T-cell (primary cell): ENCODE data around the gene CDK6. TPM values are rescaled to one million over a fixed set of nuclear protein-coding genes. Genes with fewer than 3 reads are reported as not detected.
A peak's percentile ranks its signal among the peaks of the same experiment; 100 is the strongest.

Source experiments
- ATAC-seq, 4 experiments: fragments of 200-7000 bp in 3 of 4; fragments of 150-1000 bp in 1 of 4; cut with Tn5 transposase; replicated peaks in 1 of 4; 1 replicate in 3 of 4; 2 replicates in 1 of 4; pipeline ENCODE4 v1.10.0; 2021; ENCODE audit warnings: moderate library complexity in 3 of 4, mild to moderate bottlenecking in 2 of 4, moderate number of reproducible peaks in 1 of 4
- CTCF ChIA-PET, 2 donors: fragments of 300-600 bp; sonication (Branson Sonifier 250); formaldehyde crosslinking; loops; one replicate each; lab custom pipeline; 2022; ENCODE audit warnings: antibody characterized with exemption in 2 of 2; lab: Charles Lee
- POLR2A ChIA-PET, 2 donors: fragments of 300-600 bp; sonication (Branson Sonifier 250); formaldehyde crosslinking; loops; one replicate each; lab custom pipeline; 2022; ENCODE audit warnings: antibody characterized with exemption in 2 of 2; lab: Charles Lee
- DNase-seq, 35 experiments: peaks; one replicate each; pipeline versions ENCODE4 v3.0.0 to v3.0.0-alpha.2; 2013 to 2023
- H3K27ac ChIP-seq: one replicate; pipeline ENCODE4 v1.5.1; 2013; ENCODE audit warnings: low read length
- H3K27me3 ChIP-seq, 2 experiments: replicated peaks in 1 of 2; 1 replicate in 1 of 2; 2 replicates in 1 of 2; pipeline versions ENCODE4 v1.6.1 to v1.7.0; 2013; ENCODE audit warnings: low read length in 1 of 2, mixed read lengths in 1 of 2; ENCODE audit not compliant: control insufficient read depth in 2 of 2, insufficient read depth in 2 of 2; ENCODE audit errors: extremely low read depth in 1 of 2
- H3K36me3 ChIP-seq, 2 donors: 1 replicate in 1 of 2; 2 replicates in 1 of 2; pipeline versions ENCODE4 v1.6.1 to v1.7.0; 2013; ENCODE audit warnings: low read length in 1 of 2; ENCODE audit not compliant: control insufficient read depth in 2 of 2, insufficient read depth in 1 of 2; ENCODE audit errors: extremely low read depth in 1 of 2
- H3K4me1 ChIP-seq, 2 experiments: 1 replicate in 1 of 2; 2 replicates in 1 of 2; pipeline versions ENCODE4 v1.6.1 to v1.7.0; 2013; ENCODE audit warnings: low read length in 2 of 2, mixed read lengths in 1 of 2; ENCODE audit not compliant: insufficient read depth in 2 of 2, control insufficient read depth in 1 of 2; ENCODE audit errors: extremely low read depth in 1 of 2
- H3K4me3 ChIP-seq, 2 donors: 1 replicate in 1 of 2; 2 replicates in 1 of 2; pipeline versions ENCODE4 v1.5.1 to v1.7.0; 2013; ENCODE audit warnings: mild to moderate bottlenecking in 2 of 2, low read length in 1 of 2, moderate library complexity in 1 of 2; ENCODE audit not compliant: control insufficient read depth in 1 of 2; ENCODE audit errors: extremely low read depth in 1 of 2
- H3K9me3 ChIP-seq: 2 replicates; pipeline ENCODE4 v1.7.0; 2013
- H3K27ac Mint-ChIP-seq, 2 donors: one replicate each; pipeline ENCODE4 v1.8.0; 2020 to 2021; ENCODE audit warnings: mild to moderate bottlenecking in 2 of 2, mixed read lengths in 2 of 2
- H3K27me3 Mint-ChIP-seq, 2 donors: one replicate each; pipeline ENCODE4 v1.8.0; 2021 to 2022; ENCODE audit warnings: mixed read lengths in 2 of 2
- H3K36me3 Mint-ChIP-seq: one replicate; pipeline ENCODE4 v1.8.0; 2021; ENCODE audit warnings: mixed read lengths
- H3K4me1 Mint-ChIP-seq, 3 donors: one replicate each; pipeline ENCODE4 v1.8.0; 2020 to 2022; ENCODE audit warnings: mixed read lengths in 3 of 3, mild to moderate bottlenecking in 1 of 3
- H3K4me3 Mint-ChIP-seq, 3 donors: one replicate each; pipeline ENCODE4 v1.8.0; 2020 to 2022; ENCODE audit warnings: mild to moderate bottlenecking in 3 of 3, mixed read lengths in 3 of 3, moderate library complexity in 3 of 3
- H3K9me3 Mint-ChIP-seq, 3 donors: one replicate each; pipeline ENCODE4 v1.8.0; 2020 to 2022; ENCODE audit warnings: mixed read lengths in 3 of 3
- WGBS: methylation state at CpG from one replicate; pipeline ENCODE4 v1.1.5; 2013; ENCODE audit warnings: missing lambda C conversion rate; ENCODE audit not compliant: insufficient coverage; 5-methylcytosine and 5-hydroxymethylcytosine counted together
- total RNA-seq, 35 experiments: library from RNA in 6 of 35; stranded (reverse) in 6 of 35; fragments of 120-200 nt in 1 of 35; gene quantifications; one replicate each; pipeline versions ENCODE4 v1.2.1 to v1.2.4 and lab custom pipeline; 2013 to 2026

CDK6 gene
- total RNA-seq, 5 donors from 2014 or later (not counting 1 experiment from before 2014, with no cell fraction given), result 29.8 to 107 (median 43.9) TPM

DNA sequence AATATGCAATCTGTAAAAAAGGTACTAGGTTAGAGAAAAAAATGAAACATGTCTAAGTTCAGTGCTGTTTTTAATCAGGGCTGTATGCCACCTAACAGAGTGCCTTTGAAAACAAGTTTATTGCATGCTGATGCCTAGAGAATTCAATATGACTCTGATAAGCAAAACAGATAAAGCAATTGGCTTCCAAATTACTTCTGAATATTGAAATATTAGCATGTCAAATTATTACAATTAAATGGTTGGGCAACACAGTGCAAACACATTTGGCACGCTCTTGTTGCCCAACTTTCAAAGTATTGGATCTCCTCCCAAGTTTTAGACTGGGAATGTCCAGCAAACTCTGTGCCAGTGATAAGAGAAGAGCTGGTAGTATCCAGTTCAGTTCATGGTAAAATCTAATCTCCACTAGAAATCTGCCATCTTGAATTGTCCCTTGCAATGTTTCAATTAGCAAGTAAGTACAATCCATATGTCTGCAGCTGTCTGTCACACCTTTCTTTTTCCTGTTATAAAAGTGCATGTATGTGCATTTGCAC is 181.0 kb downstream of the CDK6 start:
- CTCF ChIA-PET, result no interaction called here
- H3K36me3 Mint-ChIP-seq, result peaks cover 23% of the 10 kb centered on the region

GRCh38 chr7:92653136-92653535 is 183.2 kb downstream of the CDK6 start:
- Histone ChIP-seq H3K4me1 (peaks cover 0 to 2% of the 10 kb centered on the region in 2 experiments), H3K36me3 (no peaks in the 10 kb centered on the region), H3K4me3 (no peak overlapping the region), H3K27me3 (no peaks in the 10 kb centered on the region), H3K27ac (no peak overlapping the region), H3K9me3 (no peaks in the 10 kb centered on the region)
- Mint-ChIP-seq H3K27ac (no peak overlapping the region), H3K27me3 (no peaks in the 10 kb centered on the region), H3K36me3 (peaks cover 17% of the 10 kb centered on the region), H3K9me3 (peaks cover 0 to 4% (median 0%) of the 10 kb centered on the region in 3 donors), H3K4me3 (no peak overlapping the region), H3K4me1 (peaks cover 14 to 33% (median 31%) of the 10 kb centered on the region in 3 donors)
- whole genome bisulfite sequencing, result 96% methylated on average over 3 of the region's 4 CpGs
- POLR2A ChIA-PET, result no interaction called here
- DNase-seq (no peak), ATAC-seq (no peak)
- CTCF ChIA-PET, result no interaction called here

More for the DNA sequence above, 181.0 kb downstream of the CDK6 start:
- Histone ChIP-seq H3K9me3 (no peaks in the 10 kb centered on the region), H3K27me3 (no peaks in the 10 kb centered on the region), H3K4me1 (peaks cover 0 to 2% of the 10 kb centered on the region in 2 experiments), H3K27ac (no peak overlapping the region), H3K36me3 (peaks cover 3% of the 10 kb centered on the region in 2 donors), H3K4me3 (no peak overlapping the region)
- DNase-seq (no peak), ATAC-seq (no peak)
- no peak overlapping the region for H3K27ac Mint-ChIP-seq
- POLR2A ChIA-PET, result interaction anchor here in 1 of 2 donors (0.6 kb wide), 1 partner anchor 104 kb away, joined by 8 read pairs; no protein-coding TSS in a partner anchor
- H3K9me3 Mint-ChIP-seq, result peaks cover 0 to 4% (median 0%) of the 10 kb centered on the region in 3 donors
- H3K4me3 Mint-ChIP-seq, result no peak overlapping the region
- no peaks in the 10 kb centered on the region for H3K27me3 Mint-ChIP-seq
- WGBS, result no CpG with 5 or more reads among the region's 1 CpG
- H3K4me1 Mint-ChIP-seq, result peaks cover 12 to 42% (median 37%) of the 10 kb centered on the region in 3 donors

DNA sequence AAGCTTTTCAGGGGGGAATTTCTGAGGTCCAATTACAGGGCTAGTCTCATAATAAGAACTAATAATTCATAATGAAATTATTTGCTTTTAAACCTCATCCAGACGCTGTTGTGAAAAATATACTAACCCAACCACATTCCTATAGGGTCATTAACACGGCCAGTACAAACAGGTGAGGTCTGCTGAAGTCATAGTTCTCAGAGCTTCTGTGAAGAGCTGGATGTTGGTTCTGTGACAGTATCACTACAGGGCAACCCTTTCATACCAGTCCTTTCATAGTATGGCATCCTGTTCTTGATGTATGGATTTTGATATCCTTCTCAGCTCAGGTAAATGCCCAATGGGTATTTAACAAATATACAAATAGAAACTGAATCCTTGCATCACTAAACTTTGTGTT is 183.8 kb downstream of the CDK6 start:
- Histone ChIP-seq H3K27me3 (no peaks in the 10 kb centered on the region), H3K9me3 (no peaks in the 10 kb centered on the region), H3K36me3 (no peaks in the 10 kb centered on the region), H3K27ac (no peak overlapping the region), H3K4me3 (no peak overlapping the region), H3K4me1 (peaks cover 0 to 2% of the 10 kb centered on the region in 2 experiments)
- Mint-ChIP-seq H3K4me3 (no peak overlapping the region), H3K27me3 (no peaks in the 10 kb centered on the region), H3K4me1 (peaks cover 16 to 39% (median 35%) of the 10 kb centered on the region in 3 donors), H3K36me3 (peaks cover 17% of the 10 kb centered on the region), H3K9me3 (peaks cover 0 to 4% (median 0%) of the 10 kb centered on the region in 3 donors), H3K27ac (no peak overlapping the region)
- POLR2A ChIA-PET, result interaction anchor here in 1 of 2 donors (0.6 kb wide), 1 partner anchor 20 kb away, joined by 3 read pairs; no protein-coding TSS in a partner anchor
- CTCF ChIA-PET, result no interaction called here
- WGBS, result no CpG with 5 or more reads among the region's 2 CpGs
- ATAC-seq (no peak), DNase-seq (no peak)

GRCh38 chr7:92650391-92650790 is 186.0 kb downstream of the CDK6 start:
- ATAC-seq, result no peak
- no peaks in the 10 kb centered on the region for H3K27me3 Mint-ChIP-seq
- 65% methylated on average over 2 of the region's 3 CpGs for WGBS

DNA sequence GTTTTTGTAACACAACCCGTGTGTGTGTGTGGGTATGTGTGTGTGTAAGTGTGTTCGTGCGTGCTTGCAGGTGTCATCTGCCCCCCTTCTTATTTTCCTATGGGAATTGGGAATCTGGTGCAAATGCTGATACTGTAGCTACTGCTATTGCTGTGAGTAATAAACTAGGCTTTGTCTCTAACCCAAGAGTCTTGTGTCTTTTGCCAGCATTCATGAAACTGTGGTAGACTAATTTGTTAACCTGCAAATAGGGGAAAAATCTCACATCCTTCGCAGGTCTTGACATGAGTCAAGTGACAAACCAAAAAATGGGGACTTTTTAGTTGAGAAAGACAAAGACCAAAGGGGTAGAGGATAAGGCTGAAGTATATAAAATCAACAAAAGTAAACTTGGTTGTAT is 188.3 kb downstream of the CDK6 start:
- no peak for DNase-seq
- no peaks in the 10 kb centered on the region for H3K36me3 ChIP-seq
- no peak overlapping the region for H3K4me3 ChIP-seq
- H3K27me3 ChIP-seq, result no peaks in the 10 kb centered on the region
- Mint-ChIP-seq H3K27ac (no peak overlapping the region), H3K9me3 (no peaks in the 10 kb centered on the region), H3K36me3 (peaks cover 20% of the 10 kb centered on the region), H3K4me1 (peaks cover 37 to 60% (median 58%) of the 10 kb centered on the region in 3 donors), H3K4me3 (no peak overlapping the region), H3K27me3 (no peaks in the 10 kb centered on the region)
- peaks cover 1 to 11% of the 10 kb centered on the region in 2 experiments for H3K4me1 ChIP-seq
- H3K27ac ChIP-seq, result no peak overlapping the region
- ChIA-PET CTCF (interaction anchor here in 1 of 2 donors (0.7 kb wide), 1 partner anchor 22 kb away, joined by 3 read pairs; no protein-coding TSS in a partner anchor), POLR2A (no interaction called here)
- no peak for ATAC-seq
- WGBS, result no CpG with 5 or more reads among the region's 4 CpGs
- no peaks in the 10 kb centered on the region for H3K9me3 ChIP-seq

More at GRCh38 chr7:92650391-92650790, 186.0 kb downstream of the CDK6 start:
- H3K27me3 ChIP-seq, result no peaks in the 10 kb centered on the region
- H3K9me3 ChIP-seq, result no peaks in the 10 kb centered on the region
- no peak overlapping the region for H3K4me3 Mint-ChIP-seq
- ChIA-PET POLR2A (interaction anchor here (0.6 kb wide), 3 partner anchors 13 to 173 kb away, joined by 4 to 9 read pairs (median 6); no protein-coding TSS in a partner anchor), CTCF (interaction anchor here in 1 of 2 donors (0.7 kb wide), 1 partner anchor 141 kb away, joined by 3 read pairs; no protein-coding TSS in a partner anchor)
- H3K9me3 Mint-ChIP-seq, result peaks cover 0 to 4% (median 0%) of the 10 kb centered on the region in 3 donors
- H3K4me1 ChIP-seq, result peaks cover 0 to 2% of the 10 kb centered on the region in 2 experiments
- H3K36me3 ChIP-seq, result no peaks in the 10 kb centered on the region
- H3K27ac Mint-ChIP-seq, result no peak overlapping the region
- H3K36me3 Mint-ChIP-seq, result peaks cover 10% of the 10 kb centered on the region
- no peak overlapping the region for H3K27ac ChIP-seq
- peaks cover 26 to 54% (median 49%) of the 10 kb centered on the region in 3 donors for H3K4me1 Mint-ChIP-seq
- H3K4me3 ChIP-seq, result no peak overlapping the region
- no peak for DNase-seq

DNA sequence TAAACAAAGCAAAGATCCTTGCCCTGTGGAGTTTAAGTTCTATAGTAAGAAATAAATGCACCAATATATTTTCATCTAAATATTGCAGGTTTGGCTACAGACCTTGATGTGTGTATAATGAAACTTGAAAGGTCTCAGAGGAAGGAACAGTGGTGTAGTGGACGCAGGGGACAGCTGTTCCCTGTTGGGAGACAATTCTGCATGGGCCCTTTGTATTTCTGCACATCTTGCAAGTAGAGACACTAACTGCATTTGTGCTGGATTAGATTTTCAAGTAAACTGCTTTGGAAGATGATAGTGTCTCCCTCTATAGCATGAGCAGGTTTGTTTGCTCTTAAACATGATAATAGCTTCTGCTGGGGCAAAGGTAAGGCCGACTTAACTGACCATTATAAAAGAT is 188.7 kb downstream of the CDK6 start:
- ChIA-PET POLR2A (no interaction called here), CTCF (no interaction called here)
- H3K36me3 ChIP-seq, result no peaks in the 10 kb centered on the region
- Mint-ChIP-seq H3K9me3 (no peaks in the 10 kb centered on the region), H3K4me3 (no peak overlapping the region), H3K27ac (peak overlapping the region in 1 of 2 donors; percentile 58), H3K36me3 (peaks cover 22% of the 10 kb centered on the region), H3K4me1 (peaks cover 36 to 62% (median 58%) of the 10 kb centered on the region in 3 donors), H3K27me3 (no peaks in the 10 kb centered on the region)
- H3K27ac ChIP-seq, result no peak overlapping the region
- 83% methylated on average over 1 of the region's 2 CpGs for WGBS
- H3K27me3 ChIP-seq, result no peaks in the 10 kb centered on the region
- H3K9me3 ChIP-seq, result no peaks in the 10 kb centered on the region
- DNase-seq, result no peak
- H3K4me1 ChIP-seq, result peaks cover 5 to 15% of the 10 kb centered on the region in 2 experiments
- no peak overlapping the region for H3K4me3 ChIP-seq
- no peak for ATAC-seq
